ENCODE measurements around the gene TRAPPC4.
"Not testable (repeated sequence)": the region's sequence is repeated elsewhere in the genome, so short reads cannot be mapped to it uniquely, and the experiment has no call there.

Gene TRAPPC4

GRCh38 chr11:119034813-119035212, 16.2 kb downstream of the TRAPPC4 start:
- Histone ChIP-seq H3K27me3 (ENCODE audit: insufficient read depth, poor library complexity, severe bottlenecking) (no peaks in the 10 kb centered on the region), H3K27ac (ENCODE audit: poor library complexity, severe bottlenecking) (no peak overlapping the region), H3K4me1 (ENCODE audit: insufficient read depth, poor library complexity, severe bottlenecking) (peaks cover 2% of the 10 kb centered on the region), H3K36me3 (ENCODE audit: low read depth) (no peaks in the 10 kb centered on the region), H3K9me3 (ENCODE audit: severe bottlenecking) (no peaks in the 10 kb centered on the region), H3K4me3 (ENCODE audit: severe bottlenecking) (no peak overlapping the region)
- ATAC-seq (ENCODE audit: low read depth), result no peak
- TF ChIP-seq CTCF (IDR thresholded peaks at IDR 0.05; ENCODE audit: poor library complexity, severe bottlenecking), result no peak
- DNase-seq (ENCODE audit: low spot score), result no peak

GRCh38 chr11:119038884-119039283, 20.3 kb downstream of the TRAPPC4 start:
- ATAC-seq (ENCODE audit: low read depth) (no peak), DNase-seq (ENCODE audit: low spot score) (no peak)
- Histone ChIP-seq H3K27ac (ENCODE audit: poor library complexity, severe bottlenecking) (no peak overlapping the region), H3K9me3 (ENCODE audit: severe bottlenecking) (no peaks in the 10 kb centered on the region), H3K4me3 (ENCODE audit: severe bottlenecking) (no peak overlapping the region), H3K27me3 (ENCODE audit: insufficient read depth, poor library complexity, severe bottlenecking) (no peaks in the 10 kb centered on the region), H3K4me1 (ENCODE audit: insufficient read depth, poor library complexity, severe bottlenecking) (no peaks in the 10 kb centered on the region), H3K36me3 (ENCODE audit: low read depth) (no peaks in the 10 kb centered on the region)
- TF ChIP-seq CTCF (IDR thresholded peaks at IDR 0.05; ENCODE audit: poor library complexity, severe bottlenecking), result no peak

GRCh38 chr11:119039471-119039870, 20.9 kb downstream of the TRAPPC4 start:
- ATAC-seq (ENCODE audit: low read depth); H3K9me3 ChIP-seq (ENCODE audit: severe bottlenecking); DNase-seq (ENCODE audit: low spot score); H3K27me3 ChIP-seq (ENCODE audit: insufficient read depth, poor library complexity, severe bottlenecking); H3K4me1 ChIP-seq (ENCODE audit: insufficient read depth, poor library complexity, severe bottlenecking); H3K4me3 ChIP-seq (ENCODE audit: severe bottlenecking); H3K36me3 ChIP-seq (ENCODE audit: low read depth); H3K27ac ChIP-seq (ENCODE audit: poor library complexity, severe bottlenecking): not testable (repeated sequence)

GRCh38 chr11:119041821-119042514, 23.4 kb downstream of the TRAPPC4 start:
- Histone ChIP-seq H3K27me3 (ENCODE audit: insufficient read depth, poor library complexity, severe bottlenecking) (no peaks in the 10 kb centered on the region), H3K4me3 (ENCODE audit: severe bottlenecking) (no peak overlapping the region), H3K9me3 (ENCODE audit: severe bottlenecking) (no peaks in the 10 kb centered on the region), H3K4me1 (ENCODE audit: insufficient read depth, poor library complexity, severe bottlenecking) (no peaks in the 10 kb centered on the region), H3K36me3 (ENCODE audit: low read depth) (peaks cover 24% of the 10 kb centered on the region), H3K27ac (ENCODE audit: poor library complexity, severe bottlenecking) (no peak overlapping the region)
- TF ChIP-seq CTCF (IDR thresholded peaks at IDR 0.05; ENCODE audit: poor library complexity, severe bottlenecking), result no peak
- peak; percentile 40; the same call in 2 of the 3 replicates for ATAC-seq (ENCODE audit: low read depth)
- no peak for DNase-seq (ENCODE audit: low spot score)

GRCh38 chr11:119042927-119043326, 24.4 kb downstream of the TRAPPC4 start:
- no peaks in the 10 kb centered on the region for H3K4me1 ChIP-seq (ENCODE audit: insufficient read depth, poor library complexity, severe bottlenecking)
- H3K27me3 ChIP-seq (ENCODE audit: insufficient read depth, poor library complexity, severe bottlenecking), result no peaks in the 10 kb centered on the region
- H3K4me3 ChIP-seq (ENCODE audit: severe bottlenecking), result no peak overlapping the region
- no peak for DNase-seq (ENCODE audit: low spot score)
- no peak for TF ChIP-seq CTCF (IDR thresholded peaks at IDR 0.05; ENCODE audit: poor library complexity, severe bottlenecking)
- H3K36me3 ChIP-seq (ENCODE audit: low read depth), result peaks cover 34% of the 10 kb centered on the region
- no peak overlapping the region for H3K27ac ChIP-seq (ENCODE audit: poor library complexity, severe bottlenecking)
- ATAC-seq (ENCODE audit: low read depth), result no peak
- no peaks in the 10 kb centered on the region for H3K9me3 ChIP-seq (ENCODE audit: severe bottlenecking)
